CD4-positive, alpha-beta T cell treated with Interferon gamma for 1 hour (primary cell): ENCODE results near the gene SPARC.
"Not testable (repeated sequence)": the region's sequence is repeated elsewhere in the genome, so short reads cannot be mapped to it uniquely, and the experiment has no call there.

Source experiments
- DNase-seq: peaks from one replicate; pipeline ENCODE4 v3.0.0-alpha.2; 2020

SPARC gene

DNA sequence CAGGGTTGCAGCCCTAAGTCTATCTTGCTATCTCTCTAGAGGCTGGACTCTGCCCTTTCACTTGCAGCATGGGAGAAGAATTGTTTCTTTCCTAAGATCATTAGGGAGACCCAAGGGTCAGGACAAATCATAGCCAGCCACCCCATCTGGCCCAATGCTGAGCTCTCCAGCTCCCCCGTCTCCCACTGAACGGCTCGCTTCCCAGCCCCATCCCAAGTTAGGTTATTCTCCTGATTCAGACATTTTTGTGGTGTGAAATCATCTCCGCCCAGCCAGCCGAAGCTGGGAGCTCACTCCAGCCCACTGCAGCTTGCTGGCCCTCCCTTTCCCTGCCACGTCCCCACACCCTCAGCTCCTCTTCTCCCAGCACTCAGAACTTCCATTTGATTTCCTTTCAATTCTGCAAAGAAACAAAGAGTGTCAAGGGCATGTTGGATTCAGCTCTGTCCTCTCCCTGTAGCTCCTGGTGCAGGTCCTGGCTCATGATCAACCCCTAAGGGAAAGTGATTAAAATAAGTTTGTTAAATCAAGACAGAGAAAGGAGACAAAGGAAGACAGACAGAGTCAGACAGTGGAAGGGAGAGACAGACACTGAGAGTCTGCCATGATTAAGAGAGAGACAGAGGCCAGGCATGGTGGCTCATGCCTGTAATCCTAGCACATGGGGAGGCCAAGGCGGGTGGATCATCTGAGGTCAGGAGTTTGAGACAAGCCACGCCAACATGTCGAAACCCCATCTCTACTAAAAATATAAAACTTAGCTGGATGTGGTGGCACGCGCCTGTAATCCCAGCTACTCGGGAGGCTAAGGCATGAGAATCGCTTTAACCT is 12.6 kb upstream of the SPARC start:
- no peak for DNase-seq

DNA sequence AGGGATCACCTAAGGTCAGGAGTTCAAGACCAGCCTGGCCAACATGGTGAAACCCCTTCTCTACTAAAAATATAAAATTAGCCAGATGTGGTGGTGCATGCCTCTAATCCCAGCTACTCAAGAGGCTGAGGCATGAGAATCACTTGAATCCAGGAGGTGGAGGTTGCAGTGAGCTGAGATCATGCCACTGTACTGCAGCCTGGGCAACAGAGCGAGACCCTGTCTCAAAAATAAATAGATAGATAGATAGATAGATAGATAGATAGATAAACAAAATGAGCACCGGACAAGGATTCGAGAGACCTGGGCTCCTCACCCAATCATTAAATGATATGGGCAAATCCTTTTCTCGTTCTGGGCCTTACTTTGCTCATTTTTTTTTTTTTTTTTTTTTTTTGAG is 11.4 kb upstream of the SPARC start:
- not testable (repeated sequence) for DNase-seq

DNA sequence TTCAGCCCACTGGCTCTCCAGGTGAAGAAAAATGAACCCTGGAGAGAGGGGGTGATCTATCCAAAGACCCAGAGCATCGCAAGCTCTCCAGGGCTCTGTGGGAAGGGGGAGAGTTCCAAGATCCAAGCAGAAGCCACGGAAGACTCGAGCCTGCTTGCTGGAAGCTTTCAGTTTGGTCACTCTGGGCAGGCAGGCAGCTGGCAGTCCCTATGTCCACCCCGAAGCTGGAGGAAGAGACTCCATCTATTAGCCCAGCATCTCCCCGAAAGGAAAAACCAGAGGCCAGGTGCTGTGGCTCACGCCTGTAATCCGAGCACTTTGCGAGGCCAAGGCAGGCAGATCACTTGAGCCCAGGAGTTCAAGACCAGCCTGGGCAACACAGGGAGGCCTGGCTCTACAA is 10.7 kb upstream of the SPARC start:
- no peak for DNase-seq

DNA sequence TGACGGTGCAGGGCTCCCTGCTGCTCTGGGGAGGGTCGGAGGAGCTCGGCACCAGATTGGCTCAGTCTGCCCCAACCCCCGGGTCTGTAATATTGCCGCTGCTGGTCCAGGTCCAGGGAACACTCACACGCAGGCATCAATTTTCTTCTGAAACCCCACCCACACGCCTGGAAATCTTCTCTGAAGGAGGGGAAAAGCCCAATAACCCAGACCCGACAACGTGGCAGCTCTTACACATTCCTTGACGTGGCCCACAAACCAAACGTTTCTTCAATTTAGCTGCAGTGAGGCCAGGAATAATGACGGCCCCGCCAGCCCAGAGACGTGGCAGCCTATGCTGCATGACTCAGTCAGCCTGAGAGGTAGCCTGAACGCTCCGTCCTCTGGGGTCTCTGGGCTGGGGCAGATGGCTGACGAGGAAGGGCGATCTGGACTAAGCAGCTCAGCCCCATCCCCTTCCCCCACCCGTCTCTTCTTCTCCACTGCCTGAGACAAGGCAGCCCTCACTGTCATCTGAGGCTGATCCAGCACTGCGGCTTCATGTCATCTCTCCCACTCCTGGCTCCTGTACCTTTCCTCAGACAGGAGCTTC is 9.9 kb upstream of the SPARC start:
- no peak for DNase-seq

DNA sequence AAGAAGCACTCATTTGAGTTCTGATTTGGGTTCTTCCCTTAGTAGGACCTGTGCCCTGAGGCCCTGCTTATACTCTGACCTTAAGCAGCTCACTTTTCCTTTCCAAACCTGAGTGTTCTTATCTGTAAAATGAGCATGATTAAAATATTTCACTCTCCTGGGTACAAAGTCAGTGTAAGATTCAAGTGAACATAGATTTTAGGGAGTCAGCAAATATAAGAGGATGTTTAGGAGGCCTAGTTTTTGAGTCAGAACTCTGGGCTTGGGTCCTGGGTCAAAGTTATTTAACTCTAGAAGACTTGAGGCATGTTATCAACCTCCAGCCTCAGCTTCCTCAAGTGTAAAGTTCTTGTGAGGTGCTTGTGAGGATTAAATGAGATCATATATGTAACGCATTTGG is 8.7 kb upstream of the SPARC start:
- no peak for DNase-seq

DNA sequence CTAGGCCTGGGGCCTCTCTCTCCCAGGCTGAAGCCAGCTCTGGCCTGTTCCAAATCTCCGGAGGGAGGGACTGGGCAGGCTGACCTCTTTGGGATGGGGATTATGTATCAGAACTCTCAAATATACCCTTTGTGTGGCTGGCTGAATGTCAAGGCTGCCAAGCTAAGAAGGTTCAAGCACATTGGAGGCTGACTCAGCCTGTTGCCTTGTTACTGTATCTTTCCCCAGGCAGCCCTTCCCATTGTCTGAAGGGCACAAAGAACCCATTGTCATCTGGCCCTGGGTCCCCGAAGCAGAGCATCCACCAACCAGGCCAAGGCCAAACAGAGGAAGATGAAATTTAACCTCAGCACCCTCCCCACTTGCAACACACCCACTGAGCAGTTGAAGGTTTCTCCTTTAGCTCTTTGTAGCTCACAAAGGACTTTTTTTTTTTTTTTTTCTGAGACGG is 7.3 kb upstream of the SPARC start:
- no peak for DNase-seq

DNA sequence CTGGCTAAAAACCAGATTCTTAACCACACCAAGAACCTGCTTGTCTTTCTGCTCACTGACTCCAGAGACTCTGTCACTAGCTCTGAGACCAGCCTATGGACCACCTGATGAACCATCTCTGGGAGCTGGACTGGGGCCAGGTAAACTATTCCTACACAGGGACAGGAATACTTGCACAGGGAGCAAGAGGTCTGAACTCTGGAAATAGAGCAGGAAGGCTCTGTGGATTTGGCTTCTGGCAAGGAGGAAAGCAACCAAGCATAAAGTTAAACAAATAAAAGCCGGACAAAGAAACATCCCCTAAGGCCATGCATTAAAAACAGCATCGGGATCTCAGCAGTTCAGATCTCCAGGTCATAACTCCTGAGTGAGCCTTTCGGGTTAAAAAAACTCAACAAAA is 5.6 kb upstream of the SPARC start:
- no peak for DNase-seq

DNA sequence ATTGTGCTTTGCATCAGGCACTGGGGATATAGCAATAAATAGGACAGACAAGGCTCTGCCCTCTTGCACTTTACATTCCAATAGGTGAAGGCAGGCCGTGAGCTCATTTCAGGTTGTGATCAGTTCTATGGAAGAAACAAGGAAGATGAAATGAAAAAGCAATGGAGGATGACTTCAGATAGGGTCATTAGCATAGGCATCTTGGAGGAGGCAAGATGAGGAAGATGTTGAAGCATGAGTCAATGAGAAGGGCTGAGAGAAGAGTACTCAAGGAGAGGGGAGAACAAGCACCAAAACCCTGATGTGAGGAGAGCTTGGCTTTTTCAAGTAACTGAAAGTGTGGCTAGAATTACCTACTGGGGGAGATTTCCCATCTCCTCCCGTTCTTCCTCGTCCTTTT is 5.0 kb upstream of the SPARC start:
- DNase-seq, result no peak

DNA sequence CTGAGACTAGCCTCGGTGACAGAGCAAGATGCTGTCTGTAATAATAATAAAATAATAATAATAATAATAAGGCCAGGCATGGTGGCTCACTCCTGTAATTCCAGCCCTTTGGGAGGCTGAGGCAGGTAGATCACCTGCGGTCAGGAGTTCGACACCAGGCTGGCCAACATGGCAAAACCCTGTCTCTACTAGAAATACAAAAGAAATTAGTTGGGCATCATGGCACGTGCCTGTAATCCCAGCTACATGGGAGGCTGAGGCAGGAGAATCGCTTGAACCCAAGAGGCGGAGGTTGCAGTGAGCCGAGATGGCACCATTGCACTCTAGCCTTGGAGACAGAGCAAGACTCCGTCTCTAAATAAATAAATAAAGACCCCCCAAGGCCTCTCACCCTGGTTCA is 2.9 kb upstream of the SPARC start:
- not testable (repeated sequence) for DNase-seq

DNA sequence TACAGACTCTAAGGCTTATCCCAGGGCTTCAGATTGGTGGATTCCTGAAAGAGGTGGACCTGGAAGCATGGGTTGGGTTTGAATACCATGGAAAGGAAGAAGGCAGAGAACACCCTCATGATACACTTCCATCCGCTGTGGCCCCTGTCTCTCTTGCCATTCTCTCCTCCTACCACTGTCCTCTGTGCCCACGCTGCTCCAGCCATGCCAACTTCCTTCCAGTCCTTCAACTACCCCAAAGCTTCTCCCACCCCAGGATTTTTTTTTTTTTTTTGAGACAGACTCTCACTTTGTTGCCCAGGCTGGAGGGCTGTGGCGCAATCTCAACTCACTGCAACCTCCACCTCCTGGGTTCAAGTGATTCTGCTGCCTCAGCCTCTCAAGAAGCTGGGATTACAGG is 1.7 kb upstream of the SPARC start:
- no peak for DNase-seq

DNA sequence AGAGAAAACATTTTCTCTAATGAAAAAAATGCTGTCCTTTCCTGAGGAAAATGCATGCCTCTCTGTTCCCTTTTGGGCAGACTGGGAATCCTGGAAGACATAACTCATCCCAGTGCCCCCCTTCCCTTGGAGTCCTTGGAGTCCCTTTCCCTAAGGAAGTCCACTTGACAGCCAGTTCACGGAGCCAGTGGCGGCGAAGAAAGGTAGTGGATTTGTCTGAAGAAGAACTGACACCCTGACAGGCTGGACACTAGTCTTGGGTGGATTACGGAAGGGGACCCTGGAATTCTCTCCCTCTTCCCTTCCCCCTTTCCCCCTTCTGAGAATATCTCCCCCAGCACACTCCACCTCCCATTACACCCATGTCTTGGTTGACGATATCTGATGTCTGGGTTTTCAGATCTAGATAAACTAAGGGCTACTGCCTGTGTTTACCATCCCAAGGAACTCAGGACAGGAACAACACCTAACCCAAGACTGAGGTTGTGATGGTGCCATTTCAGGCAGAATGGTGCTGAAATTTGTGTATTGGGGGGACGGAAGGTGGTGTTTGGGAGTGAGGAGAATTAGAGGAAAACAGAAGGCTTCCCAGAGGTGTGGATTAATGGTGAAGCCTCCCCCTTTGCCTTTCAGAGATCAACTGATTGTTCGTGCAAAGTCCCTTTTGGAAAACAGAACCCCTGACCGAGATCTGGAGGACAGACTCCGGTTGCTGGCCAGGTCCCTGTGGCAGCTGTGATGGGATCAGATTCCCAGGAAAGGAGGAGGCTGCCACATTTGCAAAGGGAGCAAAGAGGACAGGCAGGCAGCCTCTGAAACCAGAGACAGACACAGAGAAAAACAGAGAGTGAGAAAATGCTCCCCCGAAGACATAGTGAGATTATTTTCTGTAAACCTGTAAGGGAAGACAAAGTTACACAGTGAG is 704 bp downstream of the SPARC start:
- DNase-seq, result no peak

DNA sequence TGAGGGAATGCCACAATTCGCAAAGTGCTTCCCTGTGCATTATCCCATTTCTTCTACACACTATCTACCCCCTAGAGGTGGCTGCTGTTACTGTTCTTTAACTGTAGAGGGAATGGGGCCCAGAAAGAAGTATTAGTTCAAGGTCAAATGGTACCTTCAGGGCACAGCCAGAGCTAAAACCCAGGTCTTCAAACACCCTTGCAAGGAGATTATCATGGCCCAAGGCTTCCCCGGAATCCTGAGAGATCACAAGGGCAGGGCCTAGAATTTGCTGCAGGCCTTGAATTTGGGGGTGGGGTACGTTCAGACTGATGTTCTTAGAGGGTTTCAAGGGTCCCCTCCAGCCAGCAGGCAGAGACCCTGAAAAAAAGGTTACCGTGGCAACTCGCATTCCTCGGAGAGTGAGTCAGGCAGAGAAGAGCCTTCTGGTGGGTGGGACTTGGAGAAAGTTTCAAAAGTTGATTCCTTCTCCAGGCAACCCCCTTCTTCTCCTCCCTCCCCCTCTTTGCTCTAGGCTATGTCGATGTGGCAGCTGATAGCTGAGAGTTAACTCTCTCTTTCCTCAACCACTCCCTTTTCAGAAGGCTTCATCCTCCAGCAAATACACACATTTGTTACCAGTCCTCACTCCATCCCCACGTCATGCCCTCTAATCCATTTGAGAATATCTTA is 1.9 kb downstream of the SPARC start:
- no peak for DNase-seq

DNA sequence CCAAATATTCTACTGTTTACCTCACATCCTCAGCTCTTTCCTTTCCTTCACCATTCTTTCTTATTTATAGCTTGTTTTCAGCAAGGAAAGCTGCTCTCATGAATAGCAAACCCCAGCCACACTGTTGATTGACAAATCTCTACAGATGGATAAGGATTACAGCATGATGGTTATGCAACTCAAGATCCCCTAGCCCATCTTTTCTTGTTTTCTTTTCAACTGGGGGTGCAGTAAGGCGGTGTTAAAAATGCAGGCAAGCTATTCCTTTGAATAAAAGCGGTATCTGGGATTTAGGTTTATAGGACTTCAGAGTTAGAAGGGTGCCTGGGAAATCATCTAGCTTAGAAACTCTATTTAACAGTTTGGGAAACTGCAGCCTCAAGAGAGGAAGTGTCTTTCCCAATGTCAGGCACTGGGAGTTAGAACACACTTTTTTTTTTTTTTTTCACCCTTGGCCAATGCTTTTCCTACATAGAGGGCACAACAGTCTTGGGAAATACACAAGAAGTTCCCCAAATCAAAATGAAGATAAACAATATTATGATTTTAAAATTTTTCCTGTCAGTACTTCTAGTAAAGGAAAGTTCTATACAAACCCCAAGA is 2.6 kb downstream of the SPARC start:
- no peak for DNase-seq

DNA sequence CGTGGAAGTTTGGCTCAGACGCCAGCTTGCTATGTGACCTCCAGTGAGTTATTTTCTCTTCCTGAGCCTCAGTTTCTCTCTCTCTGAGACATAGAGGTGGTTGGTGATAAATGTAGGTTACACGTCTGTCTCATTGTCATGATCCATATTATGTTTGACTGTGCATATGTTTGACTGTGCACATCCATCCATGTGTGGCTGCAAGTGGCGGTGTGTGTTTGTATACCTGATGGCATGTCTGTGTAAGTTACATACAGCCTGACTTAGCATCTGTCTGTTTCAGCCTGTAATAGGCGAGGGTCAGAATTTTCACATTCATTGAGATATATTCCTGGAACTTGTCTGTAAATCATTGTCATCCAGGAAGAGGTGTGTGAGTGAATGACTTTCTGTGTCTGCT is 3.3 kb downstream of the SPARC start:
- no peak for DNase-seq

DNA sequence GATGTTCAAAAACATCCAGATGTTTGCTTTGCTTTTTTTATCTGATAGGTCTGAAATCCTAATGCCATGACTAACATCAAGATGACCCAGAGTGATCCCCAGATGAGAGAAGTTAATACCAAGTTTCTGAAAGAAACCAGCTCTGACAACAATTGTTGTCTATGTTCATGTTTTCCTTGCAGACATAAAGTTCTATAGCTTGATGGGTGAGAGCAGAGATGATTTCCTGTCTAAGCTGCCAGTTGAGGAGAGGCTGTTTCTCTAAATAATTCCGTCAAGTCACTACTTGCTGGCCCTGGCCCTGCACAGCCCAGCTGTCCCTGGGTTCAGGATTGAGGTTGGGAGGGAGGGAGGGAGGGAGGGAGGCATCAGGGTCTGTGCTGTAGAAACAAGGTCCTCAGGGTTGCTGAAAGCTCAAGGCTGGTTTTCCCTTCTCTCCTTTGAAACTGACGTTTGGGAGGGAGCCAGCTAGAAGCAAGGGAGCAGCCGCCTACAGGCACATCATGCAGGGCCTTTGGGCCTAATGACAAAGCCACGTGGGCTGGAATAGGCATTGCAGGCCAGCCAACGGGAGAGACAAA is 3.9 kb downstream of the SPARC start:
- DNase-seq, result no peak

DNA sequence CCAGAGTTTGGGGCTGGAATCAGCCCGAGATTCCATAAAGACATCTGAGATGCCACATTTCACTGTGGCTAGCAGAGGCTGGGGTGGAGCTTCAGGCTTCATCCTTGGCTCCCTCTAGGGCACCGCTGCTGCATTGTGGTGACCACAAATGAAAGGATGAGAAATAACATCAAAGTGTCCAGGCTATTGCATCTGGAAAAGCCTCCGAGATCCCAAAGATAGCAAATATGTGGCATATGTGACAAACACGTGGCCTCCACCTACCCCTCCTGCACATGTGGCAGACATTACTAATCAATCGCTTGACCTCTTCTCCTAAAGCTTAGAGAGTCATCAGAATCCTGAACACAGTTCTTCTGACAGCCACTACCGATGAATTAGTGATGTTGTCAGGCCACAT is 4.5 kb downstream of the SPARC start:
- no peak for DNase-seq

DNA sequence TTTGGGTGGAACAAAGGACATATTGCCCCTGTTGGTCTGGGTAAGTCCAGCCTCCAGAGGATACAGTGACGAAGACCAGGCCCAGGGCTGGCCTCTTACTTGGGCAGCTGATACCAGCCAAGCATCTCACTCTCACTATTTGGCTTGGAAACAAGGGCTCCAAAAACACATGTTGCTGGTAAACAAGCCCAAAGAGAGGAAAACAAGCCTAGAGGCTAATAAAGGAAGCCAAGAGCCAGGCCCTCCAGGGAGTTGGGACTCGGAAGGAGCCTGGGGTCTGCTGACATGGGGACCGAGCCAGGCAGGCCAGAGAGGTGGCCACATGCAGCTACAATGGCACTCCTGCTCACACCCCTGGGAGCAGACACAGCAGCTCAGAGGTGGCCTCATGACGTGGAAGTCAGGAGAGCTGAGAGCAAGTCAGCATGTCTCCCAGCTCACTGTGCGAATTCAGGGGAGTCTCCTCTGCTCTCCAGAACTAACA is 5.7 kb downstream of the SPARC start:
- DNase-seq, result no peak

DNA sequence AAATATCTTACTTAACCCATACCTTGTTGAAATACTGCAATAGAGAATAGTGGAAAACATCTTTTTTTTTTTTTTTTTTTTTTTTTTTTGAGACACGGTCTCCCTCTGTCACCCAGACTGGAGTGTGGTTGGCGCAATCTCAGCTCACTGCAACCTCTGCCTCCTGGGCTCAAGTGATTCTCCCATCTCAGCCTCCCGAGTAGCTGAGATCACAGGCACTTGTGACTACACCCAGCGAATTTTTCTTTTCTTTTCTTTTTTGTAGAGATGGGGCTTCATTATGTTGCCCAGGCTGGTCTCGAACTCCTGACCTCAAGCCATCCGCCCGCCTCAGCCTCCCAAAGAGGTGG is 6.6 kb downstream of the SPARC start:
- not testable (repeated sequence) for DNase-seq

DNA sequence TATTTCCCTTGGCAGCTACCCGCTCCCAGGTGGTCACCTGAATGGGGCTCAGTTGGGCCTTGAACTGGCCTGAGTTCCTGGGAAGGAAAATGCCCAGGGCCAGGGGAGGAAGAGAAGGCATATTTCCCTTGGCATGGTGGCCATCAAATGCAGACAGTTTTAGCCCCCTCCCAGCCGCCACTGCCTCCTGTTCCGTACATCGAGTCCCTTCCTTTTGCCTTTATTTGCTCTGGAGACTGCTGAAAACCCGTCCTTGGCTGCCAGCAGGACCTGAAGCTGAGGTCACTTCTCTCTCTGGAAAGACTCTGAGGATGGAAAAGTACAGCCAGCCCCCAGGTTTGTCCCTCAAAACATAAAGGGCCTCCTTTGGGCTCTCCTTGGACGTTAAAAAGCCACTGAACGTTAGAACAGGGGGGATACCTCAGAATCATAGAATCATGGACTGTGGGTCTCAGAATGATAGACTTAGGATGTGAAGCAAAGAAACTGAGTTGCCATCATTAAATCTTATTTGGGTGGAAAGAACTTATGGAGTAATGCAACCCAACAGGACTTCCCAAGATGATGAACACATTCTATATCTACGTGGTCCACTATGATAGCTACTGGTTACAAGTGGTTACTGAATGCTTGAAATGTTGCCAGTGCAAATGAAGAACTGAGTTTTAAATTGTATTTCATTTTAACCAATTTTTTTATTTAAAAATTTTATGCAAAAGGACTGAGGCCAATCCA is 7.1 kb downstream of the SPARC start:
- no peak for DNase-seq

DNA sequence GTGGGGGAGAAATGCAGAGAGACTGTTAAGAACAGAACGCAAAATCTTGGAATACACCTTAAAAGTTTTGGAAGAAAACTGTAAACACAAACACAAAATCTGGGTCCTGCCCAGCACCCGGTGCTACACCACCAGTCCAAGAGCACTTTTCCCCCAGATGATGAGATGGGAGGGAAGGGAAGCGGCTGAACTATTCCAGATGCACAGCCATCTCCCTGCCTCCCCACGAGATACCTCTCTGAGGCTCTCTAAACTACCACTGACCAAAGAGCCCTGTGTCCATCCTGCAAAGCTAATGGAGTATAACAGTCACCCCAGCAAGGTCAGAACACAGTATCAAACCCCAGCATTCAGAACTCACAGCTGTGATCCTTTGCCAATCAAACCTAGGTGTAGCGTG is 8.0 kb downstream of the SPARC start:
- DNase-seq, result no peak

DNA sequence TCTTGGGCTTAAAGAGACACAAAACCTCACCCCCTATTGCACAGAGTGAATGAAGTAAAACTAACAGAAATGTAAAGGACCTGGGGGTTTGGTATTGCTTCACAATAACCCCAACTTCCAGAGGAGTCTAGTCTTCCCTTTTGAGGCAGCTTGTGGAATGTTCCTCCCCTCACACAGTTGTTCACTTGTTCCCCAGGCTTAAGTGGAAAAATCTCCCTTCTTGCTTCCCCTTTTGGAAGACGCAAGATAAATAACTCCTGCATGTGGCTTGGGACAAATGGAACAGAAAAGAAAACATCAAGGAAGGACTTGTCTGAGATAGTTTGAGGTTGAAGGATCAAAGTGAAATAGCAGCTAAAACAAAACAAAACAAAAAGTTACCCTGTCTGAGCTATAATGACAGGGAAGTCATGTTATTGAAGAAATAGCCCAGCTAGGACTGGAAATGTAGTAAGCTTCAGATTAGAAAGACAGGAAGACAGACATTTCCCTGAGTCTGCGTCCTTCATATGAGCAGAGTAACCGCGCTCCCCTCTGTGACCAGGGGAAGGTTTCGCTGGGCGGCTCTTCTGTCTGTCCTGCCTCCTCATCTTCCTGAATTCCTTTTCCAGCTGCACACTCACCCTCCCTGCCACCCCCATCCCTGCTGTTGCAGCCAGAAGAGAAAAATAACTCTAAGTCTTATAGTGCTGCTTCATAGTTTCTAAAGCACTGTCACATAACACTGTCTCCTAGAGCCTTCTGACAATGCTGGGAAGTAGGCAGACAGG is 8.8 kb downstream of the SPARC start:
- DNase-seq, result no peak
